Measurements from ENCODE around the gene CDKN2C.

DNA sequence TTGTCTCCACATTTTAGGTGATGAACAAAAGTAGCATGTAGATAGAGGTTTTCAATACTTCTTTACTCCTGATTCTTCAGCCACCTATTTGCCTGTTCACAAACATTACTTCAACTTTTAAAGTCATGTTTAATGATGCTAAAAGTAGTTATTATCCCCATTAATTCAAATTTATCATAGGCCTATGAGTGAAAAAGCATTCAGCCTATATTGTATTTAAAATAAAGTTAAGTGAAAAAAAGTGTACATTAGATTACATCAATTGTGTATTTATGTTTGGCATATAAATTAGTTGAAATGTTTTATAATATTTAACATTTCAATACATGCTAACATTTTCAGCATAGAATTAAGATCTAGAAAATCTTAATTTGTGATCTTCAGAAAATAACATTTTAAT lies 10.5 kb downstream of the CDKN2C start:
- TF ChIP-seq, protein P1, sequence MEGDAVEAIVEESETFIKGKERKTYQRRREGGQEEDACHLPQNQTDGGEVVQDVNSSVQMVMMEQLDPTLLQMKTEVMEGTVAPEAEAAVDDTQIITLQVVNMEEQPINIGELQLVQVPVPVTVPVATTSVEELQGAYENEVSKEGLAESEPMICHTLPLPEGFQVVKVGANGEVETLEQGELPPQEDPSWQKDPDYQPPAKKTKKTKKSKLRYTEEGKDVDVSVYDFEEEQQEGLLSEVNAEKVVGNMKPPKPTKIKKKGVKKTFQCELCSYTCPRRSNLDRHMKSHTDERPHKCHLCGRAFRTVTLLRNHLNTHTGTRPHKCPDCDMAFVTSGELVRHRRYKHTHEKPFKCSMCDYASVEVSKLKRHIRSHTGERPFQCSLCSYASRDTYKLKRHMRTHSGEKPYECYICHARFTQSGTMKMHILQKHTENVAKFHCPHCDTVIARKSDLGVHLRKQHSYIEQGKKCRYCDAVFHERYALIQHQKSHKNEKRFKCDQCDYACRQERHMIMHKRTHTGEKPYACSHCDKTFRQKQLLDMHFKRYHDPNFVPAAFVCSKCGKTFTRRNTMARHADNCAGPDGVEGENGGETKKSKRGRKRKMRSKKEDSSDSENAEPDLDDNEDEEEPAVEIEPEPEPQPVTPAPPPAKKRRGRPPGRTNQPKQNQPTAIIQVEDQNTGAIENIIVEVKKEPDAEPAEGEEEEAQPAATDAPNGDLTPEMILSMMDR (conservative IDR thresholded peaks at IDR 0.05 in 1 of 2, IDR thresholded peaks at IDR 0.05 in 1 of 2; ENCODE audit: extremely low read depth in 1 of 2, insufficient read depth in 1 of 2, low read depth in 1 of 2, low read length in 2 of 2) = no peak
- TF ChIP-seq EZH2 (IDR thresholded peaks at IDR 0.05; ENCODE audit: borderline replicate concordance, low read length) = no peak
